Suppressor macrophage treated with lipopolysaccharide for 4 hours (primary cell): ENCODE measurements around the gene TSC22D2.

Experiments used
- DNase-seq: peaks from one replicate; pipeline ENCODE4 v3.0.0-alpha.2; 2020

Gene TSC22D2

GRCh38 chr3:150385296-150386242 is 22.5 kb upstream of the TSC22D2 start:
- peak; percentile 92 for DNase-seq

GRCh38 chr3:150388498-150389418 is 19.3 kb upstream of the TSC22D2 start:
- no peak for DNase-seq

GRCh38 chr3:150390087-150390486 is 18.0 kb upstream of the TSC22D2 start:
- DNase-seq: no peak

- DNase-seq: no peak
Observed at GRCh38 chr3:150391161-150391560, 16.9 kb upstream of the TSC22D2 start.

- no peak for DNase-seq
Observed at GRCh38 chr3:150393745-150394144, 14.4 kb upstream of the TSC22D2 start.

- no peak for DNase-seq
Observed at GRCh38 chr3:150394606-150395005, 13.5 kb upstream of the TSC22D2 start.

- DNase-seq: no peak
Observed at GRCh38 chr3:150396491-150396890, 11.6 kb upstream of the TSC22D2 start.

GRCh38 chr3:150396956-150397550 is 11.0 kb upstream of the TSC22D2 start:
- no peak for DNase-seq

- DNase-seq: no peak
Observed at GRCh38 chr3:150399060-150399459, 9.0 kb upstream of the TSC22D2 start.

- no peak for DNase-seq
Observed at GRCh38 chr3:150401285-150401684, 6.8 kb upstream of the TSC22D2 start.

- DNase-seq: no peak
Observed at GRCh38 chr3:150402217-150402616, 5.9 kb upstream of the TSC22D2 start.

- no peak for DNase-seq
Observed at GRCh38 chr3:150404023-150404422, 4.1 kb upstream of the TSC22D2 start.

GRCh38 chr3:150407051-150407807 is 869 bp upstream of the TSC22D2 start:
- DNase-seq: peak; percentile 59

GRCh38 chr3:150407808-150408220 is 284 bp upstream of the TSC22D2 start:
- no peak for DNase-seq

- no peak for DNase-seq
Observed at GRCh38 chr3:150409125-150409511, 1.0 kb downstream of the TSC22D2 start.

- peak; percentile 84 for DNase-seq
Observed at GRCh38 chr3:150409512-150410310, 1.6 kb downstream of the TSC22D2 start.

- DNase-seq: peak; percentile 39
Observed at GRCh38 chr3:150410311-150411105, 2.4 kb downstream of the TSC22D2 start.

- DNase-seq: no peak
Observed at GRCh38 chr3:150411106-150411460, 3.0 kb downstream of the TSC22D2 start.

- peak; percentile 16 for DNase-seq
Observed at GRCh38 chr3:150411546-150411945, 3.4 kb downstream of the TSC22D2 start.

- peak; percentile 64 for DNase-seq
Observed at GRCh38 chr3:150411976-150412375, 3.9 kb downstream of the TSC22D2 start.
